OCI-LY7 (cell line): ENCODE measurements around the gene TRIM41. TPM values are rescaled to one million over a fixed set of nuclear protein-coding genes. Genes with fewer than 3 reads are reported as not detected.

ENCODE experiments used
- BruUV-seq: library from RNA; stranded (reverse); fragments of 400-500 nt; replicated peaks from 2 replicates; lab custom pipeline; 2021; lab: Mats Ljungman, UMichigan
- CTCF ChIA-PET: fragments of 300-600 bp; sonication (Branson Sonifier 250); formaldehyde crosslinking; loops from one replicate; lab custom pipeline; 2022; ENCODE audit warnings: antibody characterized with exemption; ENCODE audit not compliant: unreplicated experiment; lab: Charles Lee
- POLR2A ChIA-PET: fragments of 300-600 bp; sonication (Branson Sonifier 250); formaldehyde crosslinking; loops from one replicate; lab custom pipeline; 2022; ENCODE audit warnings: antibody characterized with exemption; lab: Charles Lee
- DNase-seq: peaks from one replicate; pipeline ENCODE4 v3.0.0-alpha.2; 2015; ENCODE audit warnings: low spot score
- H2AFZ ChIP-seq: fragments of 200-600 bp; sonication (generic), shearing (Covaris generic); 2 replicates; pipeline ENCODE4 v1.6.1; 2014; ENCODE audit warnings: mild to moderate bottlenecking, antibody characterized with exemption, low read length, moderate library complexity
- H3K27ac ChIP-seq: fragments of 200-600 bp; sonication (generic); 2 replicates; pipeline ENCODE4 v1.5.1; 2014; ENCODE audit warnings: mixed run types, low read depth, mild to moderate bottlenecking, moderate library complexity, low read length, inconsistent platforms; ENCODE audit not compliant: poor library complexity, severe bottlenecking
- H3K36me3 ChIP-seq: fragments of 200-600 bp; sonication (generic); 2 replicates; pipeline ENCODE4 v1.6.1; 2014; ENCODE audit warnings: mild to moderate bottlenecking, antibody characterized with exemption, low read length, moderate library complexity, mixed read lengths; ENCODE audit not compliant: insufficient read depth
- H3K4me1 ChIP-seq: fragments of 200-600 bp; sonication (generic); 2 replicates; pipeline ENCODE4 v1.5.1; 2014; ENCODE audit warnings: mild to moderate bottlenecking, low read length; ENCODE audit not compliant: insufficient read depth, poor library complexity, severe bottlenecking
- H3K4me2 ChIP-seq: fragments of 200-600 bp; sonication (generic); 2 replicates; pipeline ENCODE4 v1.6.1; 2014; ENCODE audit warnings: mild to moderate bottlenecking, low read length
- H3K4me3 ChIP-seq: fragments of 200-600 bp; sonication (generic); 2 replicates; pipeline ENCODE4 v1.5.1; 2014; ENCODE audit warnings: mild to moderate bottlenecking, low read depth, low read length; ENCODE audit not compliant: poor library complexity, severe bottlenecking
- H3K79me2 ChIP-seq: fragments of 200-600 bp; sonication (generic); 2 replicates; pipeline ENCODE4 v1.6.1; 2016; ENCODE audit warnings: low read depth, mild to moderate bottlenecking, low read length, moderate library complexity, mixed read lengths; ENCODE audit not compliant: insufficient read depth
- H3K9me2 ChIP-seq: fragments of 200-600 bp; sonication (generic); 2 replicates; pipeline ENCODE4 v1.6.1; 2016; ENCODE audit warnings: mild to moderate bottlenecking, low read length, mixed read lengths; ENCODE audit not compliant: insufficient read depth
- H3K9me3 ChIP-seq: fragments of 200-600 bp; sonication (generic); 2 replicates; pipeline ENCODE4 v1.6.1; 2014; ENCODE audit warnings: mild to moderate bottlenecking, mixed run types, low read length, mixed read lengths
- H4K20me1 ChIP-seq: fragments of 200-600 bp; sonication (generic); 2 replicates; pipeline ENCODE4 v1.6.1; 2014; ENCODE audit warnings: mild to moderate bottlenecking, antibody characterized with exemption, low read length, moderate library complexity, mixed read lengths; ENCODE audit not compliant: insufficient read depth
- CTCF ChIP-seq: fragments of 200-600 bp; sonication (generic); conservative IDR thresholded peaks from 2 replicates; pipeline ENCODE4 v1.5.1; 2014; ENCODE audit warnings: mild to moderate bottlenecking, antibody characterized with exemption, low read length, moderate library complexity, mixed read lengths
- EZH2phosphoT487 ChIP-seq: fragments of 200-600 bp; sonication (generic); IDR thresholded peaks from 2 replicates; pipeline ENCODE4 v1.6.1; 2018; ENCODE audit warnings: low read depth, borderline replicate concordance, mild to moderate bottlenecking, mixed run types, antibody characterized with exemption, low read length, moderate library complexity, mixed read lengths
- intact Hi-C: fragments of 100-400 bp; cut with micrococcal nuclease; formaldehyde crosslinking; loops from one replicate; pipeline ENCODE4 v1.10.0; 2022; ENCODE audit not compliant: unreplicated experiment
- total RNA-seq, 2 experiments: library from RNA; depleted of rRNA in 1 of 2; stranded (reverse); fragments of >200 nt in 1 of 2; shearing (Covaris generic) in 1 of 2; gene quantifications; 2 replicates each; pipeline ENCODE4 v1.2.3, GENCODE V29; 2014 to 2022

The TRIM41 gene
- total RNA-seq, 2 experiments from 2014 or later, result 30.2 to 73.4 TPM

DNA sequence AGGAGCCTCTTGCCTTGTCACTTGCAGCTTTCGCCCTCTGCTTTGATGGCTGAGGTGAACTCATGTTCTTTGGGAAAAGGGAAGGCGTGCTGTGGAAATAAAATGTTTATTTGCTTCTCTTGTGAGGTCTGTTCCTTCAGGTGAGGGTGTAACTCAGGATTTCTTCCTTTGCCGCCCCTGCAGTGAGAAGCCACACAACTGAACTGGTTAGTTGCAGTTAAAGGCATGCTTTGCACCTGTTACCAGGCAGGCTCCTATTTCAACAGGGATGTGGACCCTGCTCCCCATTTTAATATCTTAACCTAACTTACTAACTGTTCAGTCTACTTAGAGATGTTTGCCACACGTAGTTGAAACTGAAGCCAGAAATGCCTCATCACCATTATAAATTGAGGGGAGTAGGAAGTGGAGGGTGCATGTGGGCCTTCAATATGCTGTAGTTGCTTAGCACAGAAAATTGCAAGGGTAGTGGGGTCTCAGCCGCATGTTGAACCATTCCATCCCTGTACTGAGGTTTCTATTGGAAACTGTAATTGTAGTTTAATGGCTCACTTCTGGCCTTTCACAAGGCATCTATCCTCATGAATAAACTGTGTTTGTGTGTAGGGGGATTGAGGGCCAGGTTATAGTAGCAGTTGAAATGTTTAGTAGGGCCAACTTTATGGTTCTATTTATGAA, 12.7 kb downstream of the TRIM41 start:
- peaks cover 29% of the 10 kb centered on the region for H3K79me2 ChIP-seq
- ChIA-PET POLR2A (interaction anchor here (1.0 kb wide), 1 partner anchor 12 kb away, joined by 3 read pairs; the partner anchor contains the start of gene TRIM41), CTCF (no interaction called here)
- no peak overlapping the region for H2AFZ ChIP-seq
- no peak overlapping the region for H3K4me3 ChIP-seq
- BruUV-seq, result no TSS peak
- no peak for DNase-seq
- H3K9me2 ChIP-seq, result no peaks in the 10 kb centered on the region
- H3K9me3 ChIP-seq, result no peaks in the 10 kb centered on the region
- intact Hi-C loops, result no loop called here
- H3K4me1 ChIP-seq, result peaks cover 5% of the 10 kb centered on the region
- H4K20me1 ChIP-seq, result peaks cover 27% of the 10 kb centered on the region
- H3K36me3 ChIP-seq, result peaks cover 98% of the 10 kb centered on the region
- H3K4me2 ChIP-seq, result no peak overlapping the region
- H3K27ac ChIP-seq, result peak overlapping the region; percentile 13
- TF ChIP-seq EZH2phosphoT487 (no peak), CTCF (no peak)

- no TSS peak for BruUV-seq
- TF ChIP-seq EZH2phosphoT487, result no peak
- intact Hi-C loops, result no loop called here
- H3K4me3 ChIP-seq, result no peak overlapping the region
- no peaks in the 10 kb centered on the region for H3K9me3 ChIP-seq
- peaks cover 35% of the 10 kb centered on the region for H3K79me2 ChIP-seq
- H3K36me3 ChIP-seq, result peaks cover 98% of the 10 kb centered on the region
- H3K4me1 ChIP-seq, result peaks cover 11% of the 10 kb centered on the region
- no peak for DNase-seq
- no peak overlapping the region for H3K4me2 ChIP-seq
- ChIA-PET CTCF (no interaction called here), POLR2A (interaction anchor here (0.6 kb wide), 1 partner anchor 9 kb away, joined by 3 read pairs; no protein-coding TSS in a partner anchor)
- H2AFZ ChIP-seq, result no peak overlapping the region
- H4K20me1 ChIP-seq, result peaks cover 33% of the 10 kb centered on the region
- H3K27ac ChIP-seq, result peak overlapping the region; percentile 13
- H3K9me2 ChIP-seq, result no peaks in the 10 kb centered on the region
Measured at GRCh38 chr5:181236471-181236870, 13.4 kb downstream of the TRIM41 start.

GRCh38 chr5:181236954-181237641, 14.0 kb downstream of the TRIM41 start:
- intact Hi-C loops, result no loop called here
- Histone ChIP-seq H3K4me2 (no peak overlapping the region), H3K9me3 (no peaks in the 10 kb centered on the region), H3K4me1 (peaks cover 18% of the 10 kb centered on the region), H2AFZ (no peak overlapping the region), H4K20me1 (peaks cover 39% of the 10 kb centered on the region), H3K9me2 (no peaks in the 10 kb centered on the region), H3K4me3 (no peak overlapping the region), H3K27ac (no peak overlapping the region), H3K36me3 (peaks cover 98% of the 10 kb centered on the region), H3K79me2 (peaks cover 41% of the 10 kb centered on the region)
- TF ChIP-seq EZH2phosphoT487, result no peak
- TF ChIP-seq CTCF, result no peak
- DNase-seq, result no peak
- no TSS peak for BruUV-seq
- ChIA-PET POLR2A (interaction anchor here (0.6 kb wide), 1 partner anchor 9 kb away, joined by 3 read pairs; no protein-coding TSS in a partner anchor), CTCF (no interaction called here)
